Measurements from ENCODE around the gene PLCH2.
"Not testable (repeated sequence)": the region's sequence is repeated elsewhere in the genome, so short reads cannot be mapped to it uniquely, and the experiment has no call there.

The PLCH2 gene

GRCh38 chr1:2550309-2550861 is 74.3 kb downstream of the PLCH2 start:
- not testable (repeated sequence) for H3K9ac ChIP-seq (ENCODE audit: low read length); H3K18ac ChIP-seq (ENCODE audit: low read length); H2BK120ac ChIP-seq (ENCODE audit: low read depth, low read length); H2BK5ac ChIP-seq (ENCODE audit: low read length); H4K8ac ChIP-seq (ENCODE audit: low read depth, low read length); H3K4me2 ChIP-seq (ENCODE audit: low read length); H3K4me1 ChIP-seq (ENCODE audit: control insufficient read depth, low read depth, low read length); H3K56ac ChIP-seq (ENCODE audit: low read length); H3K79me2 ChIP-seq (ENCODE audit: control insufficient read depth, insufficient read depth, low read length); H2BK15ac ChIP-seq (replicated peaks; ENCODE audit: low read depth); H3K79me1 ChIP-seq (ENCODE audit: low read length); DNase-seq; H4K5ac ChIP-seq (ENCODE audit: low read length); H3K23ac ChIP-seq (ENCODE audit: low read length); H3K4ac ChIP-seq (ENCODE audit: low read depth, low read length); H3K27me3 ChIP-seq (ENCODE audit: insufficient read depth, low read length, poor library complexity); H3K36me3 ChIP-seq (ENCODE audit: control insufficient read depth, insufficient read depth, low read length); H2AK5ac ChIP-seq (ENCODE audit: low read length); H3K4me3 ChIP-seq (ENCODE audit: low read length); H3K27ac ChIP-seq (ENCODE audit: low read depth, low read length)
- no CpG with 5 or more reads among the region's 12 CpGs for WGBS (ENCODE audit: extremely low coverage, insufficient coverage, low lambda C conversion rate)

GRCh38 chr1:2551544-2551943 is 75.5 kb downstream of the PLCH2 start:
- H3K27ac ChIP-seq (ENCODE audit: low read depth, low read length); DNase-seq; H3K36me3 ChIP-seq (ENCODE audit: control insufficient read depth, insufficient read depth, low read length); H2BK5ac ChIP-seq (ENCODE audit: low read length); H3K79me2 ChIP-seq (ENCODE audit: control insufficient read depth, insufficient read depth, low read length); H3K9ac ChIP-seq (ENCODE audit: low read length); H2AK5ac ChIP-seq (ENCODE audit: low read length); H3K4me3 ChIP-seq (ENCODE audit: low read length); H3K4me1 ChIP-seq (ENCODE audit: control insufficient read depth, low read depth, low read length); H3K56ac ChIP-seq (ENCODE audit: low read length); H3K27me3 ChIP-seq (ENCODE audit: insufficient read depth, low read length, poor library complexity); H3K79me1 ChIP-seq (ENCODE audit: low read length); H3K4ac ChIP-seq (ENCODE audit: low read depth, low read length); H4K5ac ChIP-seq (ENCODE audit: low read length); H4K8ac ChIP-seq (ENCODE audit: low read depth, low read length); H3K18ac ChIP-seq (ENCODE audit: low read length); H3K23ac ChIP-seq (ENCODE audit: low read length); H3K4me2 ChIP-seq (ENCODE audit: low read length); H2BK15ac ChIP-seq (replicated peaks; ENCODE audit: low read depth); H2BK120ac ChIP-seq (ENCODE audit: low read depth, low read length): not testable (repeated sequence)
- no CpG with 5 or more reads among the region's 9 CpGs for WGBS (ENCODE audit: extremely low coverage, insufficient coverage, low lambda C conversion rate)

GRCh38 chr1:2552189-2552588 is 76.1 kb downstream of the PLCH2 start:
- Histone ChIP-seq H4K8ac (ENCODE audit: low read depth, low read length) (no peak overlapping the region), H3K4me1 (ENCODE audit: control insufficient read depth, low read depth, low read length) (no peaks in the 10 kb centered on the region), H3K79me2 (ENCODE audit: control insufficient read depth, insufficient read depth, low read length) (no peaks in the 10 kb centered on the region)

GRCh38 chr1:2553076-2553475 is 77.0 kb downstream of the PLCH2 start:
- H4K5ac ChIP-seq (ENCODE audit: low read length); H3K23ac ChIP-seq (ENCODE audit: low read length); H3K27me3 ChIP-seq (ENCODE audit: insufficient read depth, low read length, poor library complexity); H3K79me2 ChIP-seq (ENCODE audit: control insufficient read depth, insufficient read depth, low read length); H3K4ac ChIP-seq (ENCODE audit: low read depth, low read length); H2BK120ac ChIP-seq (ENCODE audit: low read depth, low read length); H3K79me1 ChIP-seq (ENCODE audit: low read length); H3K4me2 ChIP-seq (ENCODE audit: low read length); DNase-seq; H2BK5ac ChIP-seq (ENCODE audit: low read length); H3K56ac ChIP-seq (ENCODE audit: low read length); H2AK5ac ChIP-seq (ENCODE audit: low read length); H3K27ac ChIP-seq (ENCODE audit: low read depth, low read length); H3K4me1 ChIP-seq (ENCODE audit: control insufficient read depth, low read depth, low read length); H3K18ac ChIP-seq (ENCODE audit: low read length); H4K8ac ChIP-seq (ENCODE audit: low read depth, low read length); H3K4me3 ChIP-seq (ENCODE audit: low read length); H3K9ac ChIP-seq (ENCODE audit: low read length); H2BK15ac ChIP-seq (replicated peaks; ENCODE audit: low read depth); H3K36me3 ChIP-seq (ENCODE audit: control insufficient read depth, insufficient read depth, low read length): not testable (repeated sequence)
- WGBS (ENCODE audit: extremely low coverage, insufficient coverage, low lambda C conversion rate), result no CpG with 5 or more reads among the region's 9 CpGs

More at GRCh38 chr1:2552189-2552588, 76.1 kb downstream of the PLCH2 start:
- Histone ChIP-seq H2BK120ac (ENCODE audit: low read depth, low read length) (no peak overlapping the region), H3K56ac (ENCODE audit: low read length) (no peak overlapping the region), H3K36me3 (ENCODE audit: control insufficient read depth, insufficient read depth, low read length) (no peaks in the 10 kb centered on the region), H3K4me3 (ENCODE audit: low read length) (no peak overlapping the region), H3K23ac (ENCODE audit: low read length) (no peak overlapping the region), H3K27me3 (ENCODE audit: insufficient read depth, low read length, poor library complexity) (no peaks in the 10 kb centered on the region), H3K27ac (ENCODE audit: low read depth, low read length) (no peak overlapping the region), H2BK5ac (ENCODE audit: low read length) (no peak overlapping the region), H3K4ac (ENCODE audit: low read depth, low read length) (no peak overlapping the region), H3K4me2 (ENCODE audit: low read length) (no peak overlapping the region), H4K5ac (ENCODE audit: low read length) (no peak overlapping the region), H3K79me1 (ENCODE audit: low read length) (no peaks in the 10 kb centered on the region), H2AK5ac (ENCODE audit: low read length) (no peak overlapping the region), H3K18ac (ENCODE audit: low read length) (no peak overlapping the region), H3K9ac (ENCODE audit: low read length) (no peak overlapping the region), H2BK15ac (replicated peaks; ENCODE audit: low read depth) (no peak overlapping the region)
- WGBS (ENCODE audit: extremely low coverage, insufficient coverage, low lambda C conversion rate), result no CpG with 5 or more reads among the region's 26 CpGs
- no peak for DNase-seq

- no peaks in the 10 kb centered on the region for H3K27me3 ChIP-seq (ENCODE audit: insufficient read depth, low read length, poor library complexity)
Observed at GRCh38 chr1:2553871-2554620, 78.0 kb downstream of the PLCH2 start.

More at GRCh38 chr1:2553871-2554620, 78.0 kb downstream of the PLCH2 start:
- WGBS (ENCODE audit: extremely low coverage, insufficient coverage, low lambda C conversion rate), result no CpG with 5 or more reads among the region's 30 CpGs
- Histone ChIP-seq H3K18ac (ENCODE audit: low read length) (no peak overlapping the region), H3K79me2 (ENCODE audit: control insufficient read depth, insufficient read depth, low read length) (no peaks in the 10 kb centered on the region), H2BK120ac (ENCODE audit: low read depth, low read length) (no peak overlapping the region), H3K23ac (ENCODE audit: low read length) (no peak overlapping the region), H3K4me2 (ENCODE audit: low read length) (no peak overlapping the region), H3K36me3 (ENCODE audit: control insufficient read depth, insufficient read depth, low read length) (no peaks in the 10 kb centered on the region), H3K4me1 (ENCODE audit: control insufficient read depth, low read depth, low read length) (no peaks in the 10 kb centered on the region), H3K4ac (ENCODE audit: low read depth, low read length) (no peak overlapping the region), H3K27ac (ENCODE audit: low read depth, low read length) (no peak overlapping the region), H3K56ac (ENCODE audit: low read length) (no peak overlapping the region), H3K79me1 (ENCODE audit: low read length) (no peaks in the 10 kb centered on the region), H2BK15ac (replicated peaks; ENCODE audit: low read depth) (no peak overlapping the region), H4K8ac (ENCODE audit: low read depth, low read length) (no peak overlapping the region), H2AK5ac (ENCODE audit: low read length) (no peak overlapping the region), H3K9ac (ENCODE audit: low read length) (no peak overlapping the region), H4K5ac (ENCODE audit: low read length) (no peak overlapping the region), H3K4me3 (ENCODE audit: low read length) (no peak overlapping the region), H2BK5ac (ENCODE audit: low read length) (no peak overlapping the region)
- DNase-seq, result no peak
